IMR-90 (cell line): ENCODE data around the gene RHOXF1. TPM values are rescaled to one million over a fixed set of nuclear protein-coding genes. Genes with fewer than 3 reads are reported as not detected.
"Not testable (repeated sequence)": the region's sequence is repeated elsewhere in the genome, so short reads cannot be mapped to it uniquely, and the experiment has no call there.

ENCODE experiments used
- ATAC-seq: fragments of 200-7000 bp; cut with Tn5 transposase; 2 replicates; pipeline ENCODE4 v1.9.1; 2020; ENCODE audit warnings: low read depth, mild to moderate bottlenecking, moderate library complexity
- BruUV-seq: library from RNA; stranded (reverse); fragments of 400-500 nt; replicated peaks from 2 replicates; lab custom pipeline; 2021; lab: Mats Ljungman, UMichigan
- CTCF ChIA-PET: fragments of 300-600 bp; formaldehyde crosslinking; extraction: SDS; loops from one replicate; lab custom pipeline; 2021; ENCODE audit warnings: antibody characterized with exemption; lab: Yijun Ruan, JAX
- POLR2A ChIA-PET: fragments of 300-600 bp; sonication (Branson Sonifier 250); formaldehyde crosslinking; loops from one replicate; lab custom pipeline; 2022; ENCODE audit warnings: antibody characterized with exemption; ENCODE audit not compliant: unreplicated experiment; lab: Charles Lee
- DNase-seq: peaks from one replicate; pipeline ENCODE4 v3.0.0; 2013
- H2AFZ ChIP-seq: replicated peaks from 2 replicates; pipeline ENCODE3; 2013; ENCODE audit warnings: low read length, mild to moderate bottlenecking; ENCODE audit not compliant: poor library complexity
- H2AK5ac ChIP-seq: 2 replicates; pipeline ENCODE4 v1.6.1; 2013; ENCODE audit warnings: low read depth, low read length, inconsistent platforms
- H2AK9ac ChIP-seq: replicated peaks from 2 replicates; pipeline ENCODE3; 2013; ENCODE audit warnings: mild to moderate bottlenecking, low read depth, low read length, moderate library complexity; ENCODE audit not compliant: poor library complexity
- H2BK120ac ChIP-seq: 2 replicates; pipeline ENCODE4 v1.6.1; 2013; ENCODE audit warnings: low read depth, low read length, inconsistent platforms
- H2BK15ac ChIP-seq: 3 replicates; pipeline ENCODE4 v1.6.1; 2013; ENCODE audit warnings: low read depth, low read length, inconsistent platforms
- H2BK20ac ChIP-seq: 2 replicates; pipeline ENCODE4 v1.6.1; 2013; ENCODE audit warnings: low read depth, mild to moderate bottlenecking, inconsistent platforms, low read length, moderate library complexity
- H2BK5ac ChIP-seq: 2 replicates; pipeline ENCODE4 v1.6.1; 2013; ENCODE audit warnings: mild to moderate bottlenecking, low read depth, low read length, inconsistent platforms; ENCODE audit not compliant: poor library complexity, severe bottlenecking
- H3K14ac ChIP-seq: replicated peaks from 2 replicates; pipeline ENCODE4 v1.6.1; 2013; ENCODE audit warnings: low read depth, low read length, inconsistent platforms
- H3K18ac ChIP-seq: 2 replicates; pipeline ENCODE4 v1.6.1; 2013; ENCODE audit warnings: low read depth, low read length, control low read depth
- H3K23ac ChIP-seq: 2 replicates; pipeline ENCODE4 v1.6.1; 2013; ENCODE audit warnings: low read depth, low read length, inconsistent platforms
- H3K27ac ChIP-seq: 2 replicates; pipeline ENCODE4 v1.5.1; 2013; ENCODE audit warnings: mild to moderate bottlenecking, control low read depth, low read length; ENCODE audit not compliant: insufficient read depth
- H3K27me3 ChIP-seq: 2 replicates; pipeline ENCODE4 v1.6.1; 2013; ENCODE audit warnings: low read length; ENCODE audit not compliant: control insufficient read depth, insufficient read depth
- H3K36me3 ChIP-seq: 2 replicates; pipeline ENCODE4 v1.6.1; 2013; ENCODE audit warnings: low read length, mixed read lengths; ENCODE audit not compliant: control insufficient read depth, insufficient read depth
- H3K4ac ChIP-seq: 2 replicates; pipeline ENCODE4 v1.6.1; 2013; ENCODE audit warnings: low read depth, low read length, inconsistent platforms
- H3K4me1 ChIP-seq: 2 replicates; pipeline ENCODE4 v1.6.1; 2013; ENCODE audit warnings: low read length, mixed read lengths; ENCODE audit not compliant: control insufficient read depth, insufficient read depth
- H3K4me2 ChIP-seq: 2 replicates; pipeline ENCODE4 v1.6.1; 2013; ENCODE audit warnings: low read depth, mild to moderate bottlenecking, control low read depth, low read length, moderate library complexity
- H3K4me3 ChIP-seq: 2 replicates; pipeline ENCODE4 v1.5.1; 2013; ENCODE audit warnings: low read depth, mild to moderate bottlenecking, control low read depth, low read length, moderate library complexity; ENCODE audit not compliant: insufficient read depth
- H3K56ac ChIP-seq: 2 replicates; pipeline ENCODE4 v1.6.1; 2013; ENCODE audit warnings: low read length, inconsistent platforms; ENCODE audit not compliant: insufficient read depth; ENCODE audit errors: extremely low read depth
- H3K79me1 ChIP-seq, 2 experiments: 2 replicates each; pipeline ENCODE4 v1.6.1; 2013; ENCODE audit warnings: low read length in 2 of 2, inconsistent platforms in 1 of 2, low read depth in 1 of 2
- H3K9ac ChIP-seq: 2 replicates; pipeline ENCODE4 v1.6.1; 2013; ENCODE audit warnings: low read depth, low read length, control low read depth
- H3K9me1 ChIP-seq: 2 replicates; pipeline ENCODE4 v1.6.1; 2013; ENCODE audit warnings: low read length, inconsistent platforms; ENCODE audit not compliant: insufficient read depth
- H3K9me3 ChIP-seq: 2 replicates; pipeline ENCODE4 v1.6.1; 2013; ENCODE audit warnings: low read length; ENCODE audit not compliant: control insufficient read depth, insufficient read depth
- H4K20me1 ChIP-seq: 2 replicates; pipeline ENCODE4 v1.6.1; 2013; ENCODE audit warnings: low read length, inconsistent platforms; ENCODE audit not compliant: insufficient read depth
- H4K5ac ChIP-seq: 2 replicates; pipeline ENCODE4 v1.6.1; 2013; ENCODE audit warnings: mild to moderate bottlenecking, low read depth, low read length, control low read depth
- H4K8ac ChIP-seq, 2 experiments: 2 replicates each; pipeline ENCODE4 v1.6.1; 2013; ENCODE audit warnings: low read depth in 2 of 2, low read length in 2 of 2, control low read depth in 1 of 2, inconsistent platforms in 1 of 2
- H4K91ac ChIP-seq: 2 replicates; pipeline ENCODE4 v1.6.1; 2013; ENCODE audit warnings: low read depth, low read length, inconsistent platforms; ENCODE audit not compliant: insufficient read depth
- WGBS, 2 experiments: methylation state at CpG; one replicate each; pipeline versions ENCODE4 v1.1.5 to v1.1.7; 2013; ENCODE audit warnings: missing lambda C conversion rate in 2 of 2; ENCODE audit not compliant: insufficient read length in 1 of 2; ENCODE audit errors: extremely low coverage in 2 of 2; 5-methylcytosine and 5-hydroxymethylcytosine counted together
- dilution Hi-C: fragments of 300-500 bp; cut with HindIII; formaldehyde crosslinking; loops from one replicate; pipeline ENCODE4 v1.14.3; 2018; ENCODE audit warnings: low sequenced_read_pairs; ENCODE audit not compliant: unreplicated experiment
- in situ Hi-C: fragments of 300-500 bp; cut with MboI; formaldehyde crosslinking; loops from 3 replicates; pipeline ENCODE4 v1.14.3; 2019; ENCODE audit warnings: low sequenced_read_pairs, inconsistent platforms, mixed read lengths
- intact Hi-C: fragments of 100-400 bp; cut with micrococcal nuclease; formaldehyde crosslinking; loops from 2 replicates; pipeline ENCODE4 v1.10.0; 2022
- polyA plus RNA-seq, 3 experiments: library from polyadenylated mRNA; depleted of rRNA; stranded (reverse); fragments of >200 nt; gene quantifications; 2 replicates each; pipeline ENCODE4 v1.2.3, GENCODE V29; 2012; ENCODE audit warnings: low replicate concordance in 1 of 3
- total RNA-seq: library from RNA; depleted of rRNA; stranded (reverse); fragments of >200 nt; gene quantifications from 2 replicates; pipeline ENCODE4 v1.2.3, GENCODE V29; 2012

Gene RHOXF1
- total and polyA plus RNA-seq, 2 of the 4 experiments (the other 2 are of a cell fraction): not detected

DNA sequence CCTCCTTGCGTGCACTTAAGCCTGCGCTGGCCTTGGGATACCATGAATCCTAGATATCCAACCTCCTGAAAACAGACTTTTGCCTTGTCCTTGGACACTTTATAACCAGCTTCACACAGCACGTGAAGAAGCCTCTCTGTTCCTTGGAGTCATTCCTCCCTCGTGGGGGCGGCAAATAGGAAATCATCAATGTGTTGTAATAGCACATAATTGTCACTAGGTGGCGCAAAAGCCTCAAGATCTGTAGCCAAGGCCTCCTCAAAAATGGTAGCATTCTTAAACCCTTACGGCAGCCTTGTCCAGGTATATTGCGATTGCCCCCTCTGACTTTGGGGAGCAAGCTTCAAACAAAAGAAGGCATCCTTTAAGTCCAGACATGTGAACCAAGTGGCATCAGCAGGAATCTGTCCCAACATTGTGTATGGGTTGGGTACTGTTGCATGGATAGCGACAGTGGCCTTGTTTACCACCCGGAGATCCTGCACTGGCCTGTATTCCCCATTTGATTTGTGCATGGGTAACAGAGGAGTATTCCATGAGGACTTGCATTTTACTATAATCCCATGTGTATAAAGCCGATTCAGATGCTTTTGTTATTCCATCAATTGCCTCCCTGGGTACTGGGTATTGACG, 30.0 kb downstream of the RHOXF1 start:
- in situ Hi-C loops, H3K9ac ChIP-seq, H3K36me3 ChIP-seq, H3K56ac ChIP-seq, H3K27me3 ChIP-seq, H2AK5ac ChIP-seq, H3K4me3 ChIP-seq, H4K5ac ChIP-seq, H2AFZ ChIP-seq, H2BK5ac ChIP-seq, H3K14ac ChIP-seq, H4K8ac ChIP-seq, H3K79me1 ChIP-seq, H3K27ac ChIP-seq, dilution Hi-C loops, H4K20me1 ChIP-seq, H3K4me1 ChIP-seq, H3K4me2 ChIP-seq, H3K4ac ChIP-seq, H3K23ac ChIP-seq, CTCF ChIA-PET, H3K9me1 ChIP-seq, H4K91ac ChIP-seq, intact Hi-C loops, H2AK9ac ChIP-seq, H3K18ac ChIP-seq, H2BK20ac ChIP-seq, H3K9me3 ChIP-seq, H2BK120ac ChIP-seq, H2BK15ac ChIP-seq, DNase-seq, POLR2A ChIA-PET, BruUV-seq: not testable (repeated sequence)
- WGBS, 2 experiments: no CpG with 5 or more reads among the region's 12 CpGs
- ATAC-seq: peak; percentile 77

DNA sequence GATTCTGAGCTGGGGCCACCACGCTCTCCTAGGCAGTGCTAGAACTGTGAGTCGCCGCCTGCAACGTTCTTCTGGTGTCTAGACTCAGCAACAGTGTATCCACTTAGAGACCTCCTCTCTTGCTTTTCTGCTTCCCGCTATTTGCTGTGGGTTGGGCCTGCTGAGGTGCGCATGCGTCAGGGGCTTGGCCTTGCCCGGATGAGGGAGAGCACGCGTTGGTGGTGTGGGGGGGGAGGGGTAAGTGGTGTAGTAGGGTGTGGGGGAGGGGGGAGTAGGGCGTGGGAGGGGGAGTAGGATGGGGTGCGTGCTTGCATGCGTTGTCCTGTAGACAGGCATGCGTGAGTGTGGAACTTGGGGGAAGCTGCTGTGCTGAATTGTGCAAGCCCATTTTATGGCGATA, 38.1 kb downstream of the RHOXF1 start, which contains the start of gene RHOXF2B:
RHOXF2B (minus strand) TSS at position 101 of the 400 bp plus-strand sequence. CDS start 138 bp downstream, outside the sequence.
- H2AK9ac ChIP-seq, H2AK5ac ChIP-seq, H3K4ac ChIP-seq, ATAC-seq, BruUV-seq, H3K9ac ChIP-seq, in situ Hi-C loops, intact Hi-C loops, H3K27ac ChIP-seq, H3K27me3 ChIP-seq, H3K4me2 ChIP-seq, H2BK20ac ChIP-seq, H3K56ac ChIP-seq, H4K5ac ChIP-seq, CTCF ChIA-PET, POLR2A ChIA-PET, H3K9me1 ChIP-seq, dilution Hi-C loops, H2BK15ac ChIP-seq, H2BK120ac ChIP-seq, H2BK5ac ChIP-seq, H2AFZ ChIP-seq, H3K4me1 ChIP-seq, H4K20me1 ChIP-seq, H3K4me3 ChIP-seq, H3K18ac ChIP-seq, DNase-seq, H3K9me3 ChIP-seq, H3K79me1 ChIP-seq, H3K23ac ChIP-seq, H4K8ac ChIP-seq, H3K36me3 ChIP-seq, H4K91ac ChIP-seq, H3K14ac ChIP-seq: not testable (repeated sequence)
- no CpG with 5 or more reads among the region's 15 CpGs for WGBS, 2 experiments
